ENCODE results near the gene SLC25A39. TPM values are rescaled to one million over a fixed set of nuclear protein-coding genes. Genes with fewer than 3 reads are reported as not detected.

The SLC25A39 gene
- total RNA-seq, 1 donor from 2014 or later, result 146 TPM

Other genes with a start within 250 kb of the SLC25A39 start
- gene HDAC5, start 201.2 kb downstream of the SLC25A39 start, total RNA-seq, result 32.5 and 37.7 TPM in 2 replicates
- 3.1 and 3.8 TPM in 2 replicates for gene HROB, start 182.9 kb downstream of the SLC25A39 start, total RNA-seq
- gene ASB16, start 154.1 kb downstream of the SLC25A39 start, total RNA-seq, result not detected in 2 replicates
- 35.0 and 40.5 TPM in 2 replicates for gene TMUB2, start 137.9 kb downstream of the SLC25A39 start, total RNA-seq
- gene ATXN7L3, start 124.9 kb downstream of the SLC25A39 start, total RNA-seq, result 50.8 and 65.9 TPM in 2 replicates
- gene UBTF, start 105.1 kb downstream of the SLC25A39 start, total RNA-seq, result 35.7 and 41.7 TPM in 2 replicates
- gene SLC4A1, start 56.7 kb downstream of the SLC25A39 start, total RNA-seq, result not detected in 2 replicates
- gene RUNDC3A, start 16.2 kb downstream of the SLC25A39 start, total RNA-seq, result 3.3 and 12.3 TPM in 2 replicates
- gene GRN, start 20.5 kb upstream of the SLC25A39 start, total RNA-seq, result 521 and 704 TPM in 2 replicates
- gene FAM171A2, start 39.0 kb upstream of the SLC25A39 start, total RNA-seq, result 12.6 and 16.3 TPM in 2 replicates
- gene ITGA2B, start 64.8 kb upstream of the SLC25A39 start, total RNA-seq, result 0.04 and 0.14 TPM in 2 replicates
- gene GPATCH8, start 178.6 kb upstream of the SLC25A39 start, total RNA-seq, result 30.9 and 34.9 TPM in 2 replicates
- 8.1 and 11.2 TPM in 2 replicates for gene FZD2, start 232.7 kb upstream of the SLC25A39 start, total RNA-seq